ENCODE data around the gene PLCB3.
"Not testable (repeated sequence)": the region's sequence is repeated elsewhere in the genome, so short reads cannot be mapped to it uniquely, and the experiment has no call there.

- TF ChIP-seq CTCF, EP300, POLR2A (IDR thresholded peaks at IDR 0.05): not testable (repeated sequence)
Observed at GRCh38 chr11:64315667-64316526, 64.6 kb downstream of the PLCB3 start.

Measured in sigmoid colon (tissue), 4 donors.